ENCODE data around the gene COL4A2. TPM values are rescaled to one million over a fixed set of nuclear protein-coding genes. Genes with fewer than 3 reads are reported as not detected.

Gene COL4A2
- total RNA-seq, 6 experiments from 2014 or later: 8.4 to 65.8 (median 42.5) TPM

- Histone ChIP-seq H3K4me1 (peaks cover 2 to 56% (median 30%) of the 10 kb centered on the region in 4 donors), H3K36me3 (peaks cover 0 to 9% (median 0%) of the 10 kb centered on the region in 4 donors), H3K4me3 (no peak overlapping the region), H3K27me3 (no peaks in the 10 kb centered on the region), H3K27ac (peak overlapping the region; percentile 71 to 85 (median 79)), H3K9me3 (no peaks in the 10 kb centered on the region)
- intact Hi-C loops (cut with DNase I): no loop called here
- no peak for TF ChIP-seq POLR2A (IDR thresholded peaks at IDR 0.05)
- TF ChIP-seq CTCF (IDR thresholded peaks at IDR 0.05): no peak
- DNase-seq: no peak
- no peak for ATAC-seq
- 34% methylated on average over 5 of the region's 10 CpGs for WGBS (ENCODE audit: insufficient coverage, low coverage, low lambda C conversion rate, missing lambda C conversion rate)
Observed at GRCh38 chr13:110521296-110521680, 214.2 kb downstream of the COL4A2 start.

- H3K9me3 ChIP-seq: no peaks in the 10 kb centered on the region
- 26% methylated on average over 5 of the region's 7 CpGs for WGBS (ENCODE audit: insufficient coverage, low coverage, low lambda C conversion rate, missing lambda C conversion rate)
- H3K4me1 ChIP-seq: peaks cover 2 to 63% (median 33%) of the 10 kb centered on the region in 4 donors
- H3K27me3 ChIP-seq: no peaks in the 10 kb centered on the region
- DNase-seq (peak in 1 of 3 donors; percentile 60), ATAC-seq (peak in 3 of 4 donors; percentile 1 to 8 (median 5))
- H3K27ac ChIP-seq: peak overlapping the region; percentile 71 to 85 (median 79)
- peaks cover 0 to 9% (median 0%) of the 10 kb centered on the region in 4 donors for H3K36me3 ChIP-seq
- intact Hi-C loops (cut with DNase I): no loop called here
- H3K4me3 ChIP-seq: no peak overlapping the region
- TF ChIP-seq POLR2A (IDR thresholded peaks at IDR 0.05) (no peak), CTCF (IDR thresholded peaks at IDR 0.05) (no peak)
Observed at GRCh38 chr13:110521946-110522345, 214.9 kb downstream of the COL4A2 start.

GRCh38 chr13:110522721-110523120, 215.6 kb downstream of the COL4A2 start:
- no peaks in the 10 kb centered on the region for H3K27me3 ChIP-seq
- no peaks in the 10 kb centered on the region for H3K9me3 ChIP-seq
- H3K4me1 ChIP-seq: peaks cover 2 to 70% (median 35%) of the 10 kb centered on the region in 4 donors
- peak overlapping the region; percentile 71 to 85 (median 79) for H3K27ac ChIP-seq
- no peak for TF ChIP-seq CTCF (IDR thresholded peaks at IDR 0.05)
- no peak for TF ChIP-seq POLR2A (IDR thresholded peaks at IDR 0.05)
- DNase-seq: no peak
- WGBS (ENCODE audit: insufficient coverage, low coverage, low lambda C conversion rate, missing lambda C conversion rate): 73% methylated on average over 4 of the region's 5 CpGs
- intact Hi-C loops (cut with DNase I): no loop called here
- H3K4me3 ChIP-seq: no peak overlapping the region
- peaks cover 0 to 9% (median 0%) of the 10 kb centered on the region in 4 donors for H3K36me3 ChIP-seq
- no peak for ATAC-seq

- DNase-seq: no peak
- intact Hi-C loops (cut with DNase I): no loop called here
- Histone ChIP-seq H3K27ac (peak overlapping the region in 2 of 3 donors; percentile 79 to 85), H3K9me3 (no peaks in the 10 kb centered on the region), H3K4me1 (peaks cover 2 to 74% (median 37%) of the 10 kb centered on the region in 4 donors), H3K4me3 (no peak overlapping the region), H3K36me3 (peaks cover 0 to 9% (median 0%) of the 10 kb centered on the region in 4 donors), H3K27me3 (no peaks in the 10 kb centered on the region)
- ATAC-seq: no peak
- 77% methylated on average over 6 of the region's 9 CpGs for WGBS (ENCODE audit: insufficient coverage, low coverage, low lambda C conversion rate, missing lambda C conversion rate)
- TF ChIP-seq POLR2A (IDR thresholded peaks at IDR 0.05) (no peak), CTCF (IDR thresholded peaks at IDR 0.05) (no peak)
Observed at GRCh38 chr13:110523180-110523579, 216.1 kb downstream of the COL4A2 start.

All from right lobe of liver (tissue), 6 donors.